Uterus (tissue), 4 donors: Measurements from ENCODE around the gene SLC17A7. TPM values are rescaled to one million over a fixed set of nuclear protein-coding genes. Genes with fewer than 3 reads are reported as not detected.

Experiments used
- DNase-seq, 2 donors: peaks; one replicate each; pipeline ENCODE4 v3.0.0-alpha.2; 2019 to 2020
- H3K27ac ChIP-seq, 2 donors: fragments of 200-600 bp; sonication (generic); 1 replicate in 1 of 2; 2 replicates in 1 of 2; pipeline ENCODE4 v1.5.1; 2016 to 2018
- H3K27me3 ChIP-seq, 2 donors: fragments of 200-600 bp; sonication (generic); one replicate each; pipeline ENCODE4 v1.5.1; 2018 to 2019; ENCODE audit warnings: control low read depth in 1 of 2
- H3K36me3 ChIP-seq, 2 donors: fragments of 200-600 bp; sonication (generic); one replicate each; pipeline ENCODE4 v1.5.1; 2019; ENCODE audit warnings: control low read depth in 1 of 2
- H3K4me1 ChIP-seq, 2 donors: fragments of 200-600 bp; sonication (generic); one replicate each; pipeline ENCODE4 v1.5.1; 2018 to 2019; ENCODE audit warnings: control low read depth in 1 of 2
- H3K4me3 ChIP-seq, 2 donors: fragments of 200-600 bp; sonication (generic); 1 replicate in 1 of 2; 2 replicates in 1 of 2; pipeline ENCODE4 v1.5.1; 2018 to 2019; ENCODE audit warnings: mild to moderate bottlenecking in 1 of 2
- H3K9me3 ChIP-seq, 2 donors: fragments of 200-600 bp; sonication (generic); one replicate each; pipeline ENCODE4 v1.5.1; 2019; ENCODE audit warnings: control low read depth in 1 of 2
- CTCF ChIP-seq, 4 experiments: fragments of 200-600 bp in 2 of 4; fragments of 450-650 bp in 2 of 4; sonication (generic) in 2 of 4; IDR thresholded peaks; one replicate each; pipeline ENCODE4 v1.5.1; 2016 to 2019; ENCODE audit warnings: antibody characterized with exemption in 4 of 4, mild to moderate bottlenecking in 2 of 4, moderate library complexity in 1 of 4
- POLR2A ChIP-seq, 2 donors: fragments of 450-650 bp; IDR thresholded peaks; one replicate each; pipeline ENCODE4 v1.6.1; 2016; ENCODE audit warnings: antibody characterized with exemption in 2 of 2, mild to moderate bottlenecking in 1 of 2, moderate library complexity in 1 of 2
- intact Hi-C: fragments of 100-400 bp; cut with DNase I; formaldehyde crosslinking; loops from one replicate; pipeline ENCODE4 v1.15.1; 2023; ENCODE audit warnings: low total_unique reads
- small RNA-seq: library from RNA; depleted of rRNA; stranded (forward); fragments of <200 nt; gene quantifications from one replicate; pipeline ENCODE3, GENCODE V24; 2016
- total RNA-seq, 4 donors: library from RNA; depleted of rRNA in 3 of 4; stranded (reverse); fragments of >200 nt in 3 of 4; gene quantifications; one replicate each; pipeline versions ENCODE4 v1.1.0 to v1.2.4, GENCODE V29; 2014 to 2023
- donor health status: DM: yes; HTN: yes; CAD: no.

The SLC17A7 gene
- total RNA-seq, 4 donors from 2014 or later, result 1.3 to 5.6 (median 1.9) TPM; not detected in 1

- no peak for DNase-seq
Observed at GRCh38 chr19:49380391-49380790, 60.9 kb downstream of the SLC17A7 start.

More at GRCh38 chr19:49380391-49380790, 60.9 kb downstream of the SLC17A7 start:
- Histone ChIP-seq H3K9me3 (peaks cover 0 to 6% of the 10 kb centered on the region in 2 donors), H3K36me3 (no peaks in the 10 kb centered on the region), H3K27ac (no peak overlapping the region), H3K27me3 (no peaks in the 10 kb centered on the region), H3K4me3 (no peak overlapping the region), H3K4me1 (no peaks in the 10 kb centered on the region)
- TF ChIP-seq CTCF (IDR thresholded peaks at IDR 0.05), result no peak
- TF ChIP-seq POLR2A (IDR thresholded peaks at IDR 0.05), result no peak
- intact Hi-C loops, result no loop called here

Small RNAs within 50 kb of the gene (small RNA-seq; reads per million reads assigned to genes)
- gene SNORD32A, result not detected
- gene SNORD33, result not detected
- not detected for gene SNORD34
- not detected for gene SNORD35A

Other genes with a start within 250 kb of the SLC17A7 start
- 1 to 10 TPM in 1 of 4 donors, under 1 TPM in 2, not detected in 1; 0.55 to 7.5 (median 0.88) TPM for gene SLC6A16, start 116.3 kb downstream of the SLC17A7 start, total RNA-seq
- 10 to 100 TPM in 1 of 4 donors, 1 to 10 TPM in 3; 4.4 to 11.0 (median 7.8) TPM for gene CD37, start 106.1 kb downstream of the SLC17A7 start, total RNA-seq
- gene TEAD2, start 79.1 kb downstream of the SLC17A7 start, total RNA-seq, result 10 to 100 TPM; 21.8 to 83.2 (median 48.5) TPM
- gene DKKL1, start 77.7 kb downstream of the SLC17A7 start, total RNA-seq, result 1 to 10 TPM in 1 of 4 donors, not detected in 3; 1.3 TPM
- under 1 TPM in 1 of 4 donors, not detected in 3; 0.55 TPM for gene KASH5, start 53.3 kb downstream of the SLC17A7 start, total RNA-seq
- gene PTH2, start 18.1 kb downstream of the SLC17A7 start, total RNA-seq, result not detected
- not detected for gene GFY, start 16.1 kb downstream of the SLC17A7 start, total RNA-seq
- gene PIH1D1, start 10.3 kb upstream of the SLC17A7 start, total RNA-seq, result 10 to 100 TPM; 31.2 to 70.2 (median 46.5) TPM
- 10 to 100 TPM; 13.5 to 40.8 (median 34.5) TPM for gene ALDH16A1, start 11.7 kb upstream of the SLC17A7 start, total RNA-seq
- gene FLT3LG, start 32.7 kb upstream of the SLC17A7 start, total RNA-seq, result 10 to 100 TPM in 1 of 4 donors, 1 to 10 TPM in 2, not detected in 1; 3.7 to 19.4 (median 4.1) TPM
- gene RPL13A, start 46.1 kb upstream of the SLC17A7 start, total RNA-seq, result 1,000 to 10,000 TPM; 1,462 to 5,863 (median 3,544) TPM
- gene RPS11, start 54.9 kb upstream of the SLC17A7 start, total RNA-seq, result over 10,000 TPM in 1 of 4 donors, 1,000 to 10,000 TPM in 3; 2,160 to 10,624 (median 5,235) TPM
- gene FCGRT, start 71.1 kb upstream of the SLC17A7 start, total RNA-seq, result 100 to 1,000 TPM; 151 to 226 (median 201) TPM
- 10 to 100 TPM; 14.3 to 71.1 (median 41.4) TPM for gene RCN3, start 86.5 kb upstream of the SLC17A7 start, total RNA-seq
- gene NOSIP, start 139.0 kb upstream of the SLC17A7 start, total RNA-seq, result 100 to 1,000 TPM in 1 of 4 donors, 10 to 100 TPM in 3; 29.0 to 347 (median 65.4) TPM
- gene PRRG2, start 139.8 kb upstream of the SLC17A7 start, total RNA-seq, result 1 to 10 TPM in 1 of 4 donors, under 1 TPM in 1, not detected in 2; 0.95 to 1.4 TPM
- gene PRR12, start 149.7 kb upstream of the SLC17A7 start, total RNA-seq, result 10 to 100 TPM in 2 of 4 donors, 1 to 10 TPM in 2; 2.6 to 63.1 (median 8.6) TPM
- 100 to 1,000 TPM in 1 of 4 donors, 10 to 100 TPM in 3; 17.1 to 106 (median 47.7) TPM for gene RRAS, start 198.6 kb upstream of the SLC17A7 start, total RNA-seq
- 10 to 100 TPM in 3 of 4 donors, 1 to 10 TPM in 1; 8.8 to 76.9 (median 11.4) TPM for gene SCAF1, start 200.7 kb upstream of the SLC17A7 start, total RNA-seq
- 100 to 1,000 TPM in 1 of 4 donors, 10 to 100 TPM in 2, 1 to 10 TPM in 1; 8.2 to 106 (median 63.9) TPM for gene IRF3, start 224.3 kb upstream of the SLC17A7 start, total RNA-seq
- 10 to 100 TPM in 1 of 4 donors, 1 to 10 TPM in 3; 3.1 to 23.8 (median 3.5) TPM for gene BCL2L12, start 224.4 kb upstream of the SLC17A7 start, total RNA-seq
- 100 to 1,000 TPM in 3 of 4 donors, 10 to 100 TPM in 1; 78.5 to 274 (median 217) TPM for gene PRMT1, start 235.7 kb upstream of the SLC17A7 start, total RNA-seq
- 1 to 10 TPM in 3 of 4 donors, not detected in 1; 1.3 to 6.0 (median 1.5) TPM for gene ADM5, start 248.1 kb upstream of the SLC17A7 start, total RNA-seq
- gene CPT1C, start 249.6 kb upstream of the SLC17A7 start, total RNA-seq, result 10 to 100 TPM in 2 of 4 donors, 1 to 10 TPM in 2; 1.5 to 26.6 (median 12.2) TPM